SK-N-SH (cell line): ENCODE data around the gene C1orf210. TPM values are rescaled to one million over a fixed set of nuclear protein-coding genes. Genes with fewer than 3 reads are reported as not detected.

Experiments used
- CTCF ChIA-PET: fragments of 300-600, 350-600 bp; formaldehyde crosslinking; extraction: SDS; loops from one replicate; lab custom pipeline; 2021; lab: Yijun Ruan, JAX
- POLR2A ChIA-PET: fragments of 350-600 bp; sonication (Branson Sonifier 250); formaldehyde crosslinking; extraction: SDS; loops from one replicate; lab custom pipeline; 2020; ENCODE audit warnings: antibody characterized with exemption, inconsistent platforms; lab: Yijun Ruan, JAX
- DNase-seq: peaks from one replicate; pipeline ENCODE4 v3.0.0; 2012
- H2AFZ ChIP-seq: fragments of 200-600 bp; sonication (generic); 2 replicates; pipeline ENCODE4 v1.8.1; 2016; ENCODE audit warnings: antibody characterized with exemption, mild to moderate bottlenecking, low read depth
- H3F3A ChIP-seq: fragments of 200-600 bp; sonication (generic); replicated peaks from 2 replicates; pipeline ENCODE3; 2016; ENCODE audit warnings: antibody characterized with exemption, mild to moderate bottlenecking; ENCODE audit not compliant: insufficient read depth
- H3K27ac ChIP-seq, 2 experiments: fragments of 200-500 bp in 1 of 2; fragments of 200-600 bp in 1 of 2; sonication (Bioruptor generic) in 1 of 2; sonication (generic), shearing (Covaris generic) in 1 of 2; 2 replicates each; pipeline versions ENCODE4 v1.5.1 to v1.6.1; 2014 to 2016; ENCODE audit warnings: low read depth in 2 of 2, inconsistent platforms in 1 of 2, low read length in 1 of 2, mild to moderate bottlenecking in 1 of 2, mixed read lengths in 1 of 2
- H3K27me3 ChIP-seq: fragments of 200-600 bp; sonication (generic), shearing (Covaris generic); 2 replicates; pipeline ENCODE4 v1.6.1; 2016; ENCODE audit warnings: mixed run types; ENCODE audit not compliant: insufficient read depth
- H3K36me3 ChIP-seq, 2 experiments: fragments of 200-500 bp in 1 of 2; fragments of 200-600 bp in 1 of 2; sonication (Bioruptor generic) in 1 of 2; sonication (generic) in 1 of 2; replicated peaks in 1 of 2; 2 replicates each; pipeline versions ENCODE3 to v1.5.1; 2014 to 2016; ENCODE audit warnings: low read length in 1 of 2, mild to moderate bottlenecking in 1 of 2; ENCODE audit not compliant: insufficient read depth in 2 of 2, control insufficient read depth in 1 of 2
- H3K4me1 ChIP-seq, 2 experiments: fragments of 200-500 bp in 1 of 2; fragments of 200-600 bp in 1 of 2; sonication (Bioruptor generic) in 1 of 2; sonication (generic), shearing (Covaris generic) in 1 of 2; 2 replicates each; pipeline versions ENCODE4 v1.5.1 to v1.6.1; 2014 to 2016; ENCODE audit warnings: low read depth in 1 of 2, low read length in 1 of 2, mixed run types in 1 of 2; ENCODE audit not compliant: insufficient read depth in 2 of 2, control insufficient read depth in 1 of 2
- H3K4me2 ChIP-seq: fragments of 200-600 bp; sonication (generic), shearing (Covaris generic); 2 replicates; pipeline ENCODE4 v1.6.1; 2017; ENCODE audit warnings: mixed run types
- H3K4me3 ChIP-seq, 2 experiments: fragments of 200-500 bp in 1 of 2; fragments of 200-600 bp in 1 of 2; sonication (Bioruptor generic) in 1 of 2; sonication (generic), shearing (Covaris generic) in 1 of 2; 2 replicates each; pipeline versions ENCODE4 v1.5.1 to v1.8.1; 2014 to 2016; ENCODE audit warnings: low read depth in 2 of 2, inconsistent platforms in 1 of 2, low read length in 1 of 2, mild to moderate bottlenecking in 1 of 2, mixed read lengths in 1 of 2, moderate library complexity in 1 of 2
- H3K79me2 ChIP-seq: fragments of 200-600 bp; sonication (generic); 2 replicates; pipeline ENCODE4 v1.8.1; 2017; ENCODE audit warnings: mild to moderate bottlenecking; ENCODE audit not compliant: insufficient read depth
- H3K9ac ChIP-seq: fragments of 200-600 bp; sonication (generic); 2 replicates; pipeline ENCODE4 v1.6.1; 2017; ENCODE audit warnings: mixed run types
- H3K9me2 ChIP-seq: fragments of 200-600 bp; sonication (generic); 2 replicates; pipeline ENCODE4 v1.6.1; 2017; ENCODE audit warnings: mixed run types
- H3K9me3 ChIP-seq: fragments of 200-600 bp; sonication (generic); 2 replicates; pipeline ENCODE4 v1.6.1; 2017; ENCODE audit warnings: mixed run types, mild to moderate bottlenecking, moderate library complexity
- H4K20me1 ChIP-seq: fragments of 200-600 bp; sonication (generic); 2 replicates; pipeline ENCODE4 v1.6.1; 2017; ENCODE audit warnings: mild to moderate bottlenecking, mixed run types; ENCODE audit not compliant: insufficient read depth
- CHD2 ChIP-seq: fragments of 150-350 bp; IDR thresholded peaks from 2 replicates; pipeline ENCODE4 v1.6.1; 2018; ENCODE audit warnings: low read length; ENCODE audit not compliant: partially characterized antibody
- EZH2phosphoT487 ChIP-seq: fragments of 200-600 bp; sonication (generic); IDR thresholded peaks from 2 replicates; pipeline ENCODE4 v1.6.1; 2017; ENCODE audit warnings: low read depth, mixed run types, mild to moderate bottlenecking, antibody characterized with exemption, moderate library complexity, borderline replicate concordance
- FOXM1 ChIP-seq: IDR thresholded peaks from 2 replicates; pipeline ENCODE4 v1.4.0; 2012; ENCODE audit warnings: low read depth, mild to moderate bottlenecking
- GABPA ChIP-seq: IDR thresholded peaks from 2 replicates; pipeline ENCODE4 v1.4.0; 2012; ENCODE audit warnings: low read depth, mild to moderate bottlenecking
- GATA2 ChIP-seq: sonication (generic); formaldehyde crosslinking; IDR thresholded peaks from 2 replicates; pipeline ENCODE4 v1.5.0; 2020; ENCODE audit warnings: mild to moderate bottlenecking, missing genetic modification reagents
- IRF3 ChIP-seq: fragments of 150-350 bp; IDR thresholded peaks from 2 replicates; pipeline ENCODE4 v1.6.1; 2016; ENCODE audit warnings: mild to moderate bottlenecking, low read depth, low read length
- JUND ChIP-seq: IDR thresholded peaks from 2 replicates; pipeline ENCODE4 v1.4.0; 2012
- NFIC ChIP-seq: IDR thresholded peaks from 2 replicates; pipeline ENCODE4 v1.4.0; 2012; ENCODE audit warnings: borderline replicate concordance
- NRF1 ChIP-seq: IDR thresholded peaks from 2 replicates; pipeline ENCODE4 v1.6.1; 2012; ENCODE audit warnings: low read depth, mild to moderate bottlenecking, low read length
- POLR2AphosphoS5 ChIP-seq: IDR thresholded peaks from 2 replicates; pipeline ENCODE4 v1.6.1; 2012; ENCODE audit warnings: low read depth, low read length
- RCOR1 ChIP-seq: fragments of 150-350 bp; IDR thresholded peaks from 2 replicates; pipeline ENCODE4 v1.6.1; 2017; ENCODE audit warnings: antibody characterized with exemption, low read length
- RXRA ChIP-seq: IDR thresholded peaks from 2 replicates; pipeline ENCODE4 v1.4.0; 2012; ENCODE audit warnings: low read depth, mild to moderate bottlenecking, borderline replicate concordance
- SMC3 ChIP-seq: IDR thresholded peaks from 2 replicates; pipeline ENCODE4 v1.6.1; 2012; ENCODE audit warnings: low read depth, low read length, improper control_type of control experiment
- TEAD4 ChIP-seq: IDR thresholded peaks from 2 replicates; pipeline ENCODE4 v1.4.0; 2012; ENCODE audit warnings: mild to moderate bottlenecking, borderline replicate concordance; ENCODE audit not compliant: insufficient read depth
- USF1 ChIP-seq: IDR thresholded peaks from 2 replicates; pipeline ENCODE4 v1.4.0; 2012; ENCODE audit warnings: low read depth, borderline replicate concordance
- USF2 ChIP-seq: fragments of 150-350 bp; IDR thresholded peaks from 2 replicates; pipeline ENCODE4 v1.6.1; 2017; ENCODE audit warnings: antibody characterized with exemption, low read length, low read depth, borderline replicate concordance
- YY1 ChIP-seq: IDR thresholded peaks from 2 replicates; pipeline ENCODE4 v1.4.0; 2012; ENCODE audit warnings: low read depth, mild to moderate bottlenecking
- whole genome bisulfite sequencing: methylation state at CpG from one replicate; pipeline ENCODE4 v1.1.6; 2017; ENCODE audit warnings: low lambda C conversion rate; 5-methylcytosine and 5-hydroxymethylcytosine counted together
- polyA plus RNA-seq, 3 experiments: library from polyadenylated mRNA; depleted of rRNA; stranded (reverse); fragments of >200 nt; gene quantifications; 2 replicates each; pipeline ENCODE4 v1.2.3, GENCODE V29; 2012
- TF ChIP-seq, protein P1 (sequence below): IDR thresholded peaks from 2 replicates; pipeline ENCODE4 v1.6.1; 2012; ENCODE audit warnings: mild to moderate bottlenecking, low read depth, low read length, moderate library complexity

The C1orf210 gene
- polyA plus RNA-seq, 1 of the 3 experiments (the other 2 are of a cell fraction), result not detected

DNA sequence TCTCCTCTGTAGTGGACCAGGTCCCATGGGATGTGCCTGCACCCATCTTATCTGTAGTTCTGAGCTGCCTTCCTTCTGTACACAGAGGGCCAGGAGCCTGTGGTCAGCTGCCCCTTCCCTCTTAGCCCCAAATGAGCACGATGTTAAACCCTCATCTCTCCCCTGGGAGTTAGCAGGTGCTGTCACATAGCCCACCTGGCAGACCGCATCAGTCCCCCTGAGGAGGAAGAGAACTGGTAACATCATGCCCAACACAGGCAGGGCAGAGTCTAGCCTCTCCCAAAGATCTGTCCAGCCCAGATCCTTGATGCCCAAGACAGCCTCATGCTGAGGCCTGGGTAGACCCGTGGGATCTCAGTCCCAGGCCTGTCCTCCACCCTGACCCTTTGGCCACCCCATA is 20.1 kb upstream of the C1orf210 start:
- H3K27me3 ChIP-seq, result no peaks in the 10 kb centered on the region
- POLR2A ChIA-PET, result no interaction called here
- no peaks in the 10 kb centered on the region for H3K9me2 ChIP-seq
- H3K4me1 ChIP-seq, result no peaks in the 10 kb centered on the region
- H3F3A ChIP-seq, result no peaks in the 10 kb centered on the region
- H3K36me3 ChIP-seq, result no peaks in the 10 kb centered on the region
- no peaks in the 10 kb centered on the region for H3K79me2 ChIP-seq
- H4K20me1 ChIP-seq, result no peaks in the 10 kb centered on the region
- no peak for DNase-seq
- TF ChIP-seq GABPA (no peak), TEAD4 (no peak), POLR2AphosphoS5 (no peak), NRF1 (no peak), GATA2 (CRISPR knock-in tag) (no peak), NFIC (no peak), JUND (no peak), EZH2phosphoT487 (no peak), CHD2 (no peak), FOXM1 (no peak), IRF3 (no peak), USF1 (no peak), RXRA (no peak), RCOR1 (no peak), YY1 (no peak), SMC3 (no peak), USF2 (no peak)
- TF ChIP-seq, protein P1, sequence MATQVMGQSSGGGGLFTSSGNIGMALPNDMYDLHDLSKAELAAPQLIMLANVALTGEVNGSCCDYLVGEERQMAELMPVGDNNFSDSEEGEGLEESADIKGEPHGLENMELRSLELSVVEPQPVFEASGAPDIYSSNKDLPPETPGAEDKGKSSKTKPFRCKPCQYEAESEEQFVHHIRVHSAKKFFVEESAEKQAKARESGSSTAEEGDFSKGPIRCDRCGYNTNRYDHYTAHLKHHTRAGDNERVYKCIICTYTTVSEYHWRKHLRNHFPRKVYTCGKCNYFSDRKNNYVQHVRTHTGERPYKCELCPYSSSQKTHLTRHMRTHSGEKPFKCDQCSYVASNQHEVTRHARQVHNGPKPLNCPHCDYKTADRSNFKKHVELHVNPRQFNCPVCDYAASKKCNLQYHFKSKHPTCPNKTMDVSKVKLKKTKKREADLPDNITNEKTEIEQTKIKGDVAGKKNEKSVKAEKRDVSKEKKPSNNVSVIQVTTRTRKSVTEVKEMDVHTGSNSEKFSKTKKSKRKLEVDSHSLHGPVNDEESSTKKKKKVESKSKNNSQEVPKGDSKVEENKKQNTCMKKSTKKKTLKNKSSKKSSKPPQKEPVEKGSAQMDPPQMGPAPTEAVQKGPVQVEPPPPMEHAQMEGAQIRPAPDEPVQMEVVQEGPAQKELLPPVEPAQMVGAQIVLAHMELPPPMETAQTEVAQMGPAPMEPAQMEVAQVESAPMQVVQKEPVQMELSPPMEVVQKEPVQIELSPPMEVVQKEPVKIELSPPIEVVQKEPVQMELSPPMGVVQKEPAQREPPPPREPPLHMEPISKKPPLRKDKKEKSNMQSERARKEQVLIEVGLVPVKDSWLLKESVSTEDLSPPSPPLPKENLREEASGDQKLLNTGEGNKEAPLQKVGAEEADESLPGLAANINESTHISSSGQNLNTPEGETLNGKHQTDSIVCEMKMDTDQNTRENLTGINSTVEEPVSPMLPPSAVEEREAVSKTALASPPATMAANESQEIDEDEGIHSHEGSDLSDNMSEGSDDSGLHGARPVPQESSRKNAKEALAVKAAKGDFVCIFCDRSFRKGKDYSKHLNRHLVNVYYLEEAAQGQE, result no peak
- TF ChIP-seq, all 33 proteins: peak for 0
- 10% methylated on average over 1 of the region's 3 CpGs for WGBS
- CTCF ChIA-PET, result no interaction called here
- no peak overlapping the region for H2AFZ ChIP-seq
- H3K9ac ChIP-seq, result no peak overlapping the region
- no peak overlapping the region for H3K27ac ChIP-seq
- H3K4me2 ChIP-seq, result no peak overlapping the region
- no peak overlapping the region for H3K4me3 ChIP-seq
- H3K9me3 ChIP-seq, result no peaks in the 10 kb centered on the region
